ENCODE measurements around the gene SRPK1. TPM values are rescaled to one million over a fixed set of nuclear protein-coding genes. Genes with fewer than 3 reads are reported as not detected.

SRPK1 gene
- total RNA-seq, 2 experiments from 2014 or later: 75.6 to 109 TPM

DNA sequence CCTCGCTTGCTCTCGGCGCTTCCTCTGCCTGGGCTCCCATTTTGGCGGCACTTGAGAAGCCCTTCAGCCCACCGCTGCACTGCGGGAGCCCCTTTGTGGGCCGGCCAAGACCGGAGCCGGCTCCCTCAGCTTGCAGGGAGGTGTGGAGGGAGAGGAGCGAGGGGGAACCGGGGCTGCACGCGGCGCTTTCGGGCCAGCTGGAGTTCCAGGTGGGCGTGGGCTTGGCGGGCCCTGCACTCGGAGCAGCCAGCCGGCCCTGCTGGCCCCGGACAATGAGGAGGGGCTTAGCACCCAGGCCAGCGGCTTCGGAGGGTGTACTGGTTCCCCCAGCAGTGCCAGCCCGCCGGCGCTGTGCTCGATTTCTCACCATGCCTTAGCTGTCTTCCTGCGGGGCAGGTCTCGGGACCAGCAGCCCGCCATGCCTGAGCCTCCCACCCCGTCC lies 10.2 kb upstream of the SRPK1 start:
- no TSS peak for BruUV-seq (replicated peaks)
- DNase-seq (ENCODE audit: low spot score): no peak
- Histone ChIP-seq H3K9me2 (ENCODE audit: insufficient read depth, low read length) (no peaks in the 10 kb centered on the region), H3K4me1 (ENCODE audit: insufficient read depth, low read length, poor library complexity, severe bottlenecking) (no peaks in the 10 kb centered on the region), H3K9me3 (ENCODE audit: low read length) (no peaks in the 10 kb centered on the region), H4K20me1 (ENCODE audit: insufficient read depth, low read length) (no peaks in the 10 kb centered on the region), H2AFZ (ENCODE audit: low read length) (no peak overlapping the region), H3K27ac (ENCODE audit: low read depth, low read length, poor library complexity, severe bottlenecking) (no peak overlapping the region), H3K36me3 (ENCODE audit: insufficient read depth, low read length) (no peaks in the 10 kb centered on the region), H3K4me3 (ENCODE audit: low read depth, low read length, poor library complexity, severe bottlenecking) (no peak overlapping the region), H3K4me2 (ENCODE audit: low read length) (no peak overlapping the region), H3K79me2 (ENCODE audit: insufficient read depth, low read depth, low read length) (no peaks in the 10 kb centered on the region)
- intact Hi-C loops (cut with micrococcal nuclease; ENCODE audit: unreplicated experiment): no loop called here
- CTCF ChIA-PET (ENCODE audit: unreplicated experiment): no interaction called here
- POLR2A ChIA-PET: interaction anchor here (0.6 to 1.9 kb wide), 3 partner anchors 10 to 1383 kb away, joined by 3 to 8 read pairs (median 3); partner anchors contain the start of gene SRPK1
- TF ChIP-seq EZH2phosphoT487 (IDR thresholded peaks at IDR 0.05; ENCODE audit: borderline replicate concordance, low read depth, low read length): no peak
- TF ChIP-seq, protein P1, sequence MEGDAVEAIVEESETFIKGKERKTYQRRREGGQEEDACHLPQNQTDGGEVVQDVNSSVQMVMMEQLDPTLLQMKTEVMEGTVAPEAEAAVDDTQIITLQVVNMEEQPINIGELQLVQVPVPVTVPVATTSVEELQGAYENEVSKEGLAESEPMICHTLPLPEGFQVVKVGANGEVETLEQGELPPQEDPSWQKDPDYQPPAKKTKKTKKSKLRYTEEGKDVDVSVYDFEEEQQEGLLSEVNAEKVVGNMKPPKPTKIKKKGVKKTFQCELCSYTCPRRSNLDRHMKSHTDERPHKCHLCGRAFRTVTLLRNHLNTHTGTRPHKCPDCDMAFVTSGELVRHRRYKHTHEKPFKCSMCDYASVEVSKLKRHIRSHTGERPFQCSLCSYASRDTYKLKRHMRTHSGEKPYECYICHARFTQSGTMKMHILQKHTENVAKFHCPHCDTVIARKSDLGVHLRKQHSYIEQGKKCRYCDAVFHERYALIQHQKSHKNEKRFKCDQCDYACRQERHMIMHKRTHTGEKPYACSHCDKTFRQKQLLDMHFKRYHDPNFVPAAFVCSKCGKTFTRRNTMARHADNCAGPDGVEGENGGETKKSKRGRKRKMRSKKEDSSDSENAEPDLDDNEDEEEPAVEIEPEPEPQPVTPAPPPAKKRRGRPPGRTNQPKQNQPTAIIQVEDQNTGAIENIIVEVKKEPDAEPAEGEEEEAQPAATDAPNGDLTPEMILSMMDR (conservative IDR thresholded peaks at IDR 0.05; ENCODE audit: low read length): no peak

DNA sequence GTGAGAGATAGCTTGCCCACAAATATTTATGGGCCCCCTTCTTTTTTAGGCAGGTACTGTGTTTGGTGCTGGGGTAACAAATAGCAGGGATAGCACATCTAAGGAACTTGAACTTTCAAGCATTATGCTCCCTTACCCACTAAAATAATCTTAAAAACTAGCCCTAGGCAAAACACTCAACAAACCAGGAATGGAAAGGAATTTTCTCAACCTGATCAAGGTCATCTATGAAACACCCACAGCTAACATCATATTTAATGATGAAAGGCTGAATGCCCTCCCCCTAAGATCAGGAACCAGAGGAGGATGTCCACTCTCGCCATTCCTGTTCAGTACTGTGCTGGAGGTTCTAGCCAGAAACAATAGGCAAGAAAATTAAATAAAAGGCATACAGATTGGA lies 8.7 kb upstream of the SRPK1 start:
- Histone ChIP-seq H3K9me3 (ENCODE audit: low read length) (no peaks in the 10 kb centered on the region), H3K4me2 (ENCODE audit: low read length) (no peak overlapping the region), H3K4me1 (ENCODE audit: insufficient read depth, low read length, poor library complexity, severe bottlenecking) (no peaks in the 10 kb centered on the region), H4K20me1 (ENCODE audit: insufficient read depth, low read length) (no peaks in the 10 kb centered on the region), H3K4me3 (ENCODE audit: low read depth, low read length, poor library complexity, severe bottlenecking) (no peak overlapping the region), H3K36me3 (ENCODE audit: insufficient read depth, low read length) (no peaks in the 10 kb centered on the region), H3K27ac (ENCODE audit: low read depth, low read length, poor library complexity, severe bottlenecking) (no peak overlapping the region), H3K9me2 (ENCODE audit: insufficient read depth, low read length) (no peaks in the 10 kb centered on the region), H3K79me2 (ENCODE audit: insufficient read depth, low read depth, low read length) (no peaks in the 10 kb centered on the region), H2AFZ (ENCODE audit: low read length) (no peak overlapping the region)
- TF ChIP-seq, protein P1 (conservative IDR thresholded peaks at IDR 0.05; ENCODE audit: low read length): no peak
- no peak for TF ChIP-seq EZH2phosphoT487 (IDR thresholded peaks at IDR 0.05; ENCODE audit: borderline replicate concordance, low read depth, low read length)
- POLR2A ChIA-PET: interaction anchor here (0.6 to 1.2 kb wide), 4 partner anchors 41 to 205 kb away, joined by 3 to 5 read pairs (median 3); no protein-coding TSS in a partner anchor
- intact Hi-C loops (cut with micrococcal nuclease; ENCODE audit: unreplicated experiment): no loop called here
- CTCF ChIA-PET (ENCODE audit: unreplicated experiment): no interaction called here
- BruUV-seq (replicated peaks): no TSS peak
- DNase-seq (ENCODE audit: low spot score): no peak

DNA sequence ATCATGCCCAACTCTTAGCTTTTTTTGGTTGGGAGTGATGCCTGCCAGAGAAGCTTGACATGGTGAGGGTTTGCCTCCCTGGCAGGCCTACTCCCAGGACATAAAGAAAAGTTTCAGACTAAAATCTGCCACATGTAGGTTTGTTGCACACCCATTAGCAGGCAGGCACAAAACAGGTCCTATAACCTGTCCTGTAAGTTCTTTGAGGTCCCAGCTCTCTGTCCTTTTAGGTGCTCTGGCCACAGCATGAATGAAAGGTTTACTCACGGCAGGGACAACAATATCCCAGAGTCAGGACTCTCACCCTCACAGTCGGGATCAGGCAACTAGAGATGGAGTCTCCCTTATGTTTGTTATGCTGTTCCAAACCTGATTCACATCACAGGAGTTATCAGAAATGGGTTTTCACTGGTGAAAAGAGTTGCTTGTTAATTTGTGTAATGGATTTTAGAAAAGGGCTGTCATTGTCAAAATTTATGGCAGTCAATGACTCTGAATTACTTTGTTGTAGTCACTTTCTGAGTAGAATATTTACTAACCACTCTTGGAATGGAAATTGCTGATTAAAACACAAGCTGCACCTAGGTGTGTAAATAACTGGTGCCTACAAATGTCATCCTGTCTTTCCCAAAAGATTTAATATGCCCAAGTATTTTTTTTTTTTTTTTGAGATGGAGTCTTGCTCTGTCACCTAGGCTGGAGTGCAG lies 5.8 kb upstream of the SRPK1 start:
- H3K27ac ChIP-seq (ENCODE audit: low read depth, low read length, poor library complexity, severe bottlenecking): no peak overlapping the region
- H3K9me2 ChIP-seq (ENCODE audit: insufficient read depth, low read length): no peaks in the 10 kb centered on the region
- no peak overlapping the region for H3K4me3 ChIP-seq (ENCODE audit: low read depth, low read length, poor library complexity, severe bottlenecking)
- ChIA-PET POLR2A (no interaction called here), CTCF (ENCODE audit: unreplicated experiment) (interaction anchor here (0.5 kb wide), 1 partner anchor 263 kb away, joined by 3 read pairs; no protein-coding TSS in a partner anchor)
- H3K4me2 ChIP-seq (ENCODE audit: low read length): no peak overlapping the region
- no peaks in the 10 kb centered on the region for H4K20me1 ChIP-seq (ENCODE audit: insufficient read depth, low read length)
- intact Hi-C loops (cut with micrococcal nuclease; ENCODE audit: unreplicated experiment): no loop called here
- H3K36me3 ChIP-seq (ENCODE audit: insufficient read depth, low read length): no peaks in the 10 kb centered on the region
- TF ChIP-seq, protein P1 (conservative IDR thresholded peaks at IDR 0.05; ENCODE audit: low read length): no peak
- peaks cover 2% of the 10 kb centered on the region; the same call in 1 of the 2 replicates for H3K79me2 ChIP-seq (ENCODE audit: insufficient read depth, low read depth, low read length)
- no TSS peak for BruUV-seq (replicated peaks)
- no peak for DNase-seq (ENCODE audit: low spot score)
- no peaks in the 10 kb centered on the region for H3K9me3 ChIP-seq (ENCODE audit: low read length)
- H2AFZ ChIP-seq (ENCODE audit: low read length): no peak overlapping the region
- peaks cover 10% of the 10 kb centered on the region for H3K4me1 ChIP-seq (ENCODE audit: insufficient read depth, low read length, poor library complexity, severe bottlenecking)

Data from OCI-LY7 (cell line).